CD4-positive, alpha-beta T cell (primary cell): ENCODE measurements around the gene PRMT9. TPM values are rescaled to one million over a fixed set of nuclear protein-coding genes. Genes with fewer than 3 reads are reported as not detected.

Experiments used
- ATAC-seq: fragments of 200-7000 bp; cut with Tn5 transposase; one replicate; pipeline ENCODE4 v1.10.0; 2022; ENCODE audit warnings: mild to moderate bottlenecking; ENCODE audit not compliant: poor library complexity
- CTCF ChIA-PET: fragments of 350-600 bp; sonication (Branson Sonifier 250); formaldehyde crosslinking; loops from one replicate; lab custom pipeline; 2021; ENCODE audit warnings: antibody characterized with exemption, inconsistent platforms; lab: Charles Lee
- POLR2A ChIA-PET: fragments of 350-600 bp; sonication (Branson Sonifier 250); formaldehyde crosslinking; loops from one replicate; lab custom pipeline; 2021; ENCODE audit warnings: antibody characterized with exemption, inconsistent platforms; lab: Charles Lee
- DNase-seq, 14 experiments: peaks; one replicate each; pipeline ENCODE4 v3.0.0-alpha.2; 2013 to 2020; ENCODE audit warnings: mixed read lengths in 2 of 14
- H3K27ac ChIP-seq, 2 donors: one replicate each; pipeline versions ENCODE4 v1.5.1 to v1.7.0; 2013; ENCODE audit warnings: low read length in 2 of 2, low read depth in 1 of 2, mild to moderate bottlenecking in 1 of 2
- H3K27me3 ChIP-seq, 2 experiments: 1 replicate in 1 of 2; 2 replicates in 1 of 2; pipeline versions ENCODE4 v1.6.1 to v1.7.0; 2013; ENCODE audit warnings: low read length in 2 of 2, control low read depth in 1 of 2, mild to moderate bottlenecking in 1 of 2, moderate library complexity in 1 of 2; ENCODE audit not compliant: insufficient read depth in 2 of 2, control insufficient read depth in 1 of 2
- H3K36me3 ChIP-seq: one replicate; pipeline ENCODE4 v1.6.1; 2013; ENCODE audit warnings: low read length, control low read depth; ENCODE audit not compliant: insufficient read depth
- H3K4me1 ChIP-seq: one replicate; pipeline ENCODE4 v1.6.1; 2013; ENCODE audit warnings: low read length, control low read depth; ENCODE audit not compliant: insufficient read depth
- H3K4me3 ChIP-seq: one replicate; pipeline ENCODE4 v1.5.1; 2013; ENCODE audit warnings: mild to moderate bottlenecking, low read length, moderate library complexity
- H3K9me3 ChIP-seq, 2 experiments: 1 replicate in 1 of 2; 2 replicates in 1 of 2; pipeline versions ENCODE4 v1.6.1 to v1.7.0; 2013; ENCODE audit warnings: low read length in 2 of 2, mild to moderate bottlenecking in 2 of 2, control low read depth in 1 of 2, moderate library complexity in 1 of 2; ENCODE audit not compliant: control insufficient read depth in 1 of 2, insufficient read depth in 1 of 2
- H3K27ac Mint-ChIP-seq: one replicate; pipeline ENCODE4 v1.8.0; 2020; ENCODE audit warnings: mixed read lengths
- H3K27me3 Mint-ChIP-seq: one replicate; pipeline ENCODE4 v1.8.0; 2021; ENCODE audit warnings: mixed read lengths
- H3K36me3 Mint-ChIP-seq: one replicate; pipeline ENCODE4 v1.8.0; 2021; ENCODE audit warnings: low read depth, mixed read lengths
- H3K4me1 Mint-ChIP-seq: one replicate; pipeline ENCODE4 v1.8.0; 2021; ENCODE audit warnings: low read depth, mixed read lengths
- H3K4me3 Mint-ChIP-seq: one replicate; pipeline ENCODE4 v1.8.0; 2020; ENCODE audit warnings: mild to moderate bottlenecking, mixed read lengths
- H3K9me3 Mint-ChIP-seq: one replicate; pipeline ENCODE4 v1.8.0; 2020; ENCODE audit warnings: mixed read lengths
- intact Hi-C, 2 experiments: fragments of 100-400 bp; cut with DNase I in 1 of 2; cut with micrococcal nuclease in 1 of 2; formaldehyde crosslinking; loops; one replicate each; pipeline versions ENCODE4 v1.15.1 to v1.9.0; 2023 to 2025; cut with DNase I, micrococcal nuclease
- total RNA-seq, 174 experiments: library from RNA in 2 of 174; stranded (reverse) in 2 of 174; gene quantifications; one replicate each; pipeline ENCODE4 v1.2.3 and lab custom pipeline; 2021 to 2026
- TF ChIP-seq, protein P1 (sequence below): fragments of 200-600 bp; IDR thresholded peaks from one replicate; pipeline ENCODE4 v1.8.0; 2022; ENCODE audit warnings: antibody characterized with exemption, mild to moderate bottlenecking

Gene PRMT9
- total RNA-seq, 2 experiments from 2014 or later: 21.0 to 21.1 TPM

- Histone ChIP-seq H3K27me3 (peaks cover 0 to 3% of the 10 kb centered on the region in 2 experiments), H3K36me3 (no peaks in the 10 kb centered on the region), H3K27ac (no peak overlapping the region), H3K4me3 (no peak overlapping the region), H3K9me3 (no peaks in the 10 kb centered on the region), H3K4me1 (peaks cover 6% of the 10 kb centered on the region)
- Mint-ChIP-seq H3K4me3 (no peak overlapping the region), H3K36me3 (no peaks in the 10 kb centered on the region), H3K27me3 (no peaks in the 10 kb centered on the region), H3K27ac (no peak overlapping the region), H3K9me3 (no peaks in the 10 kb centered on the region), H3K4me1 (peaks cover 4% of the 10 kb centered on the region)
- DNase-seq (no peak), ATAC-seq (no peak)
- POLR2A ChIA-PET: no interaction called here
- CTCF ChIA-PET: no interaction called here
- intact Hi-C loops: loop anchor here (5.0 to 10.0 kb wide), 3 partner anchors 577 to 1252 kb away; no protein-coding TSS in a partner anchor
- TF ChIP-seq, protein P1, sequence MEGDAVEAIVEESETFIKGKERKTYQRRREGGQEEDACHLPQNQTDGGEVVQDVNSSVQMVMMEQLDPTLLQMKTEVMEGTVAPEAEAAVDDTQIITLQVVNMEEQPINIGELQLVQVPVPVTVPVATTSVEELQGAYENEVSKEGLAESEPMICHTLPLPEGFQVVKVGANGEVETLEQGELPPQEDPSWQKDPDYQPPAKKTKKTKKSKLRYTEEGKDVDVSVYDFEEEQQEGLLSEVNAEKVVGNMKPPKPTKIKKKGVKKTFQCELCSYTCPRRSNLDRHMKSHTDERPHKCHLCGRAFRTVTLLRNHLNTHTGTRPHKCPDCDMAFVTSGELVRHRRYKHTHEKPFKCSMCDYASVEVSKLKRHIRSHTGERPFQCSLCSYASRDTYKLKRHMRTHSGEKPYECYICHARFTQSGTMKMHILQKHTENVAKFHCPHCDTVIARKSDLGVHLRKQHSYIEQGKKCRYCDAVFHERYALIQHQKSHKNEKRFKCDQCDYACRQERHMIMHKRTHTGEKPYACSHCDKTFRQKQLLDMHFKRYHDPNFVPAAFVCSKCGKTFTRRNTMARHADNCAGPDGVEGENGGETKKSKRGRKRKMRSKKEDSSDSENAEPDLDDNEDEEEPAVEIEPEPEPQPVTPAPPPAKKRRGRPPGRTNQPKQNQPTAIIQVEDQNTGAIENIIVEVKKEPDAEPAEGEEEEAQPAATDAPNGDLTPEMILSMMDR: no peak
Observed at GRCh38 chr4:147594578-147594977, 89.4 kb downstream of the PRMT9 start.

- H3K27ac ChIP-seq: no peak overlapping the region
- Mint-ChIP-seq H3K36me3 (no peaks in the 10 kb centered on the region), H3K27ac (no peak overlapping the region), H3K4me1 (peaks cover 4% of the 10 kb centered on the region), H3K9me3 (no peaks in the 10 kb centered on the region), H3K4me3 (no peak overlapping the region), H3K27me3 (no peaks in the 10 kb centered on the region)
- no peak overlapping the region for H3K4me3 ChIP-seq
- H3K36me3 ChIP-seq: no peaks in the 10 kb centered on the region
- ATAC-seq: no peak
- intact Hi-C loops: loop anchor here (5.0 to 10.0 kb wide), 3 partner anchors 577 to 1252 kb away; no protein-coding TSS in a partner anchor
- peaks cover 0 to 3% of the 10 kb centered on the region in 2 experiments for H3K27me3 ChIP-seq
- H3K4me1 ChIP-seq: peaks cover 6% of the 10 kb centered on the region
- TF ChIP-seq, protein P1: no peak
- no peaks in the 10 kb centered on the region for H3K9me3 ChIP-seq
- DNase-seq: no peak
- CTCF ChIA-PET: no interaction called here
- POLR2A ChIA-PET: no interaction called here
Observed at GRCh38 chr4:147594107-147594506, 89.9 kb downstream of the PRMT9 start.

DNA sequence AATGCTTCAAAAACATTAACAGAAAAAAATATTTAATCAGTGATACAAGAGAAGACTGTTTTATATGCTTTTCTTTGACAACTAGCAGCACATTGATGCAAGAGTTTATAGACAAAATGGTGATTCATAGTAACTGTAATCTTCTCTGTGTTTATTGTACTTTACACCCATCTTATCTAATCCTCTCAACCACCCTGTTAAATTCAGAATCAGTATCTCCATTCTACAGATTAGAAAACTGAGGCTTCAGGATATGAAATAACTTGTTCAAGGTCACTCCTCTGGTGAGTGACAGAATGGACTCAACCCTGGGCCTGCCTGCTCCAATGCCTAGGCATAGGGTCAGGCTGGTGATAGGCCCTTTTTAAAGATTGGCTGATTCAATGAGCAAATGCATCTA is 92.9 kb downstream of the PRMT9 start:
- Histone ChIP-seq H3K27me3 (peaks cover 0 to 8% of the 10 kb centered on the region in 2 experiments), H3K4me1 (peaks cover 6% of the 10 kb centered on the region), H3K9me3 (no peaks in the 10 kb centered on the region), H3K36me3 (no peaks in the 10 kb centered on the region), H3K27ac (no peak overlapping the region), H3K4me3 (no peak overlapping the region)
- Mint-ChIP-seq H3K27me3 (no peaks in the 10 kb centered on the region), H3K36me3 (no peaks in the 10 kb centered on the region), H3K27ac (no peak overlapping the region), H3K4me1 (peaks cover 4% of the 10 kb centered on the region), H3K9me3 (no peaks in the 10 kb centered on the region), H3K4me3 (no peak overlapping the region)
- ChIA-PET POLR2A (no interaction called here), CTCF (interaction anchor here (0.8 to 1.3 kb wide), 2 partner anchors 19 to 72 kb away, joined by 3 read pairs; no protein-coding TSS in a partner anchor)
- TF ChIP-seq, protein P1: no peak
- no peak for ATAC-seq
- no peak for DNase-seq
- intact Hi-C loops: loop anchor here (5.0 to 10.0 kb wide), 3 partner anchors 574 to 1249 kb away; no protein-coding TSS in a partner anchor
